ENCODE measurements around the gene SEC16B.
"Not testable (repeated sequence)": the region's sequence is repeated elsewhere in the genome, so short reads cannot be mapped to it uniquely, and the experiment has no call there.

DNA sequence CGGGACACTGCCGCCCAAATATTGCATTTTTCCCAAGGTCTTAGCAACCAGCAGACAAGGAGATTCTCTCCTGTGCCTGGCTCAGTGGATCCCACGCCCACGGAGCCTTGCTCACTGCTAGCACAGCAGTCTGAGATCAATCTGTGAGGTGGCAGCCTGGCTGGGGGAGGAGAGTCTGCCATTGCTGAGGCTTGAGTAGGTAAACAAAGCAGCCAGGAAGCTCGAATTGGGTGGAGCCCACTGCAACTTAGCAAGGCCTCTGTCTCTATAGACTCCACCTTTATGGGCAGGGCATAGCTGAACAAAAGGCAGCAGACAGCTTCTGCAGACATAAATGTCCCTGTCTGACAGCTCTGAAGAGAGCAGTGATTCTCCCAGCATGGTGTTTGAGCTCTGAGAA lies 16.4 kb upstream of the SEC16B start:
- TF ChIP-seq BACH2 (CRISPR knock-in tag; IDR thresholded peaks at IDR 0.05; ENCODE audit: borderline replicate concordance); ZFP3 (CRISPR knock-in tag; IDR thresholded peaks at IDR 0.05); RARB (CRISPR knock-in tag; IDR thresholded peaks at IDR 0.05); CSRNP3 (CRISPR knock-in tag; IDR thresholded peaks at IDR 0.05); PPARA (CRISPR knock-in tag; IDR thresholded peaks at IDR 0.05; ENCODE audit: borderline replicate concordance); ZC3H10 (CRISPR knock-in tag; IDR thresholded peaks at IDR 0.05); ZFP30 (CRISPR knock-in tag; IDR thresholded peaks at IDR 0.05); GLIS3 (CRISPR knock-in tag; IDR thresholded peaks at IDR 0.05); TOX (CRISPR knock-in tag; IDR thresholded peaks at IDR 0.05; ENCODE audit: borderline replicate concordance); ZNF8 (CRISPR knock-in tag; IDR thresholded peaks at IDR 0.05); ISL1 (CRISPR knock-in tag; IDR thresholded peaks at IDR 0.05): not testable (repeated sequence)
- TF ChIP-seq, protein P1, sequence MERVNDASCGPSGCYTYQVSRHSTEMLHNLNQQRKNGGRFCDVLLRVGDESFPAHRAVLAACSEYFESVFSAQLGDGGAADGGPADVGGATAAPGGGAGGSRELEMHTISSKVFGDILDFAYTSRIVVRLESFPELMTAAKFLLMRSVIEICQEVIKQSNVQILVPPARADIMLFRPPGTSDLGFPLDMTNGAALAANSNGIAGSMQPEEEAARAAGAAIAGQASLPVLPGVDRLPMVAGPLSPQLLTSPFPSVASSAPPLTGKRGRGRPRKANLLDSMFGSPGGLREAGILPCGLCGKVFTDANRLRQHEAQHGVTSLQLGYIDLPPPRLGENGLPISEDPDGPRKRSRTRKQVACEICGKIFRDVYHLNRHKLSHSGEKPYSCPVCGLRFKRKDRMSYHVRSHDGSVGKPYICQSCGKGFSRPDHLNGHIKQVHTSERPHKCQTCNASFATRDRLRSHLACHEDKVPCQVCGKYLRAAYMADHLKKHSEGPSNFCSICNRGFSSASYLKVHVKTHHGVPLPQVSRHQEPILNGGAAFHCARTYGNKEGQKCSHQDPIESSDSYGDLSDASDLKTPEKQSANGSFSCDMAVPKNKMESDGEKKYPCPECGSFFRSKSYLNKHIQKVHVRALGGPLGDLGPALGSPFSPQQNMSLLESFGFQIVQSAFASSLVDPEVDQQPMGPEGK (CRISPR knock-in tag; IDR thresholded peaks at IDR 0.05; ENCODE audit: borderline replicate concordance): not testable (repeated sequence)
- TF ChIP-seq, protein P2, sequence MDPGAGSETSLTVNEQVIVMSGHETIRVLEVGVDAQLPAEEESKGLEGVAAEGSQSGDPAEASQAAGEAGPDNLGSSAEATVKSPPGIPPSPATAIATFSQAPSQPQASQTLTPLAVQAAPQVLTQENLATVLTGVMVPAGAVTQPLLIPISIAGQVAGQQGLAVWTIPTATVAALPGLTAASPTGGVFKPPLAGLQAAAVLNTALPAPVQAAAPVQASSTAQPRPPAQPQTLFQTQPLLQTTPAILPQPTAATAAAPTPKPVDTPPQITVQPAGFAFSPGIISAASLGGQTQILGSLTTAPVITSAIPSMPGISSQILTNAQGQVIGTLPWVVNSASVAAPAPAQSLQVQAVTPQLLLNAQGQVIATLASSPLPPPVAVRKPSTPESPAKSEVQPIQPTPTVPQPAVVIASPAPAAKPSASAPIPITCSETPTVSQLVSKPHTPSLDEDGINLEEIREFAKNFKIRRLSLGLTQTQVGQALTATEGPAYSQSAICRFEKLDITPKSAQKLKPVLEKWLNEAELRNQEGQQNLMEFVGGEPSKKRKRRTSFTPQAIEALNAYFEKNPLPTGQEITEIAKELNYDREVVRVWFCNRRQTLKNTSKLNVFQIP (CRISPR knock-in tag; IDR thresholded peaks at IDR 0.05; ENCODE audit: borderline replicate concordance, low read depth): not testable (repeated sequence)
- TF ChIP-seq, protein P3, sequence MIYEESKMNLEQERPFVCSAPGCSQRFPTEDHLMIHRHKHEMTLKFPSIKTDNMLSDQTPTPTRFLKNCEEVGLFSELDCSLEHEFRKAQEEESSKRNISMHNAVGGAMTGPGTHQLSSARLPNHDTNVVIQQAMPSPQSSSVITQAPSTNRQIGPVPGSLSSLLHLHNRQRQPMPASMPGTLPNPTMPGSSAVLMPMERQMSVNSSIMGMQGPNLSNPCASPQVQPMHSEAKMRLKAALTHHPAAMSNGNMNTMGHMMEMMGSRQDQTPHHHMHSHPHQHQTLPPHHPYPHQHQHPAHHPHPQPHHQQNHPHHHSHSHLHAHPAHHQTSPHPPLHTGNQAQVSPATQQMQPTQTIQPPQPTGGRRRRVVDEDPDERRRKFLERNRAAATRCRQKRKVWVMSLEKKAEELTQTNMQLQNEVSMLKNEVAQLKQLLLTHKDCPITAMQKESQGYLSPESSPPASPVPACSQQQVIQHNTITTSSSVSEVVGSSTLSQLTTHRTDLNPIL (CRISPR knock-in tag; IDR thresholded peaks at IDR 0.05; ENCODE audit: low read depth): not testable (repeated sequence)
